H1 (cell line): Measurements from ENCODE around the gene SEC24C. TPM values are rescaled to one million over a fixed set of nuclear protein-coding genes. Genes with fewer than 3 reads are reported as not detected.

Experiments
- MAFK ChIP-seq: IDR thresholded peaks from 2 replicates; pipeline ENCODE4 v1.6.1; 2012; ENCODE audit warnings: low read depth, mild to moderate bottlenecking, improper control_type of control experiment, low read length
- NRF1 ChIP-seq: IDR thresholded peaks from 2 replicates; pipeline ENCODE4 v1.6.1; 2011; ENCODE audit warnings: mild to moderate bottlenecking, low read depth, low read length, improper control_type of control experiment
- TAF1 ChIP-seq: IDR thresholded peaks from 2 replicates; pipeline ENCODE4 v1.6.1; 2011; ENCODE audit warnings: mild to moderate bottlenecking, low read depth, low read length
- TAF7 ChIP-seq: optimal IDR thresholded peaks from 2 replicates; pipeline ENCODE3; 2011; ENCODE audit warnings: low read depth, mild to moderate bottlenecking, inconsistent platforms, low read length, moderate library complexity, borderline replicate concordance
- polyA plus RNA-seq, 7 experiments: library from polyadenylated mRNA; depleted of rRNA in 3 of 7; stranded (reverse) in 5 of 7; unstranded in 2 of 7; fragments of >200 nt in 5 of 7; fragments of 200-250 nt in 2 of 7; gene quantifications; 1 replicate in 5 of 7; 2 replicates in 1 of 7; 4 replicates in 1 of 7; pipeline versions ENCODE4 v1.2.1 to v1.2.3, GENCODE V29; 2011 to 2013; ENCODE audit warnings: missing spikeins in 2 of 7, mixed read lengths in 2 of 7
- total RNA-seq: library from RNA; stranded (reverse); fragmentation: NEBNext Ultra II Directional; extraction: Animal tissue kit (Norgen Biotek cat#: 25700); gene quantifications from 2 replicates; pipeline ENCODE4 v1.2.1, GENCODE V29; 2021
- TF ChIP-seq, protein P1 (sequence below): IDR thresholded peaks from 2 replicates; pipeline ENCODE4 v1.6.1; 2012; ENCODE audit warnings: low read length, inconsistent platforms

SEC24C gene
- total and polyA plus RNA-seq, 2 of the 8 experiments (the other 6 are each of a cell fraction or from before 2014, with no cell fraction given) = 63.2 to 67.4 TPM

DNA sequence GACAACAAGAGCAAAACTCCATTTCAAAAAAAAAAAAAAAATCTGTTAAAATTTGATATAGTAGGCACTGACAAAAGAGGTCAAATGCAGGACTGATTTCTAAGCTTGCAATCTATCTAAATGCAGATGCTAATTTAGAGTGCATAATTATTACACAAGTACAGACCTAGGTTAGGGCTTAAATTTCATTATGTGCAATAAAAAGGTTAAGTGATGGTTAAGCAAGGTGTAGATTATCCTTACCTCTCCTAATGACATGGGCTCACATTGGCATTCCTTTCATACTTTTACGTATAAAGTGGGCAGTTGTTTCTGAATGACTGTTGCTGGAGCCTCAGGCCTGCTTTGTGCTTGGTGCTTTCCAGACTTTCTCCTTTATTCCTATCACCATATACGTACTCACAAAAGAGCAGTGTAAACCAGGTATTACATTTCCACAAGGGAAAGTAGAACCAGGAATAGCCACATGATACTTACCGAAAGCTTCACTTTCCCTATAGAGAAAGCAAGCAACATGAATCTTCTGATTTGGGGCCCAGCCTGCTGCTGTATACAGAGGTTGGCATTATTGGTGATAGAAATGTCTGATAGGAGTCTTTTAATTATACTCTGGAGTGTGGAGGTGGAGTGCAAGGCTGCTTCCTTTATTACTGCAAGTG is 35.5 kb downstream of the SEC24C start (continued):
- TF ChIP-seq, protein P1, sequence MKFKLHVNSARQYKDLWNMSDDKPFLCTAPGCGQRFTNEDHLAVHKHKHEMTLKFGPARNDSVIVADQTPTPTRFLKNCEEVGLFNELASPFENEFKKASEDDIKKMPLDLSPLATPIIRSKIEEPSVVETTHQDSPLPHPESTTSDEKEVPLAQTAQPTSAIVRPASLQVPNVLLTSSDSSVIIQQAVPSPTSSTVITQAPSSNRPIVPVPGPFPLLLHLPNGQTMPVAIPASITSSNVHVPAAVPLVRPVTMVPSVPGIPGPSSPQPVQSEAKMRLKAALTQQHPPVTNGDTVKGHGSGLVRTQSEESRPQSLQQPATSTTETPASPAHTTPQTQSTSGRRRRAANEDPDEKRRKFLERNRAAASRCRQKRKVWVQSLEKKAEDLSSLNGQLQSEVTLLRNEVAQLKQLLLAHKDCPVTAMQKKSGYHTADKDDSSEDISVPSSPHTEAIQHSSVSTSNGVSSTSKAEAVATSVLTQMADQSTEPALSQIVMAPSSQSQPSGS = no peak
- no peak for TF ChIP-seq TAF1
- TF ChIP-seq TAF7 = no peak
- no peak for TF ChIP-seq MAFK
- no peak for TF ChIP-seq NRF1
